UCSD-AML1 (cell line): Measurements from ENCODE around the gene ANKRD63.

ENCODE experiments used
- DNase-seq: peaks from one replicate; lab custom pipeline; 2025; ENCODE audit not compliant: unreplicated experiment; lab: John Stamatoyannopoulos, UW

ANKRD63 gene

DNA sequence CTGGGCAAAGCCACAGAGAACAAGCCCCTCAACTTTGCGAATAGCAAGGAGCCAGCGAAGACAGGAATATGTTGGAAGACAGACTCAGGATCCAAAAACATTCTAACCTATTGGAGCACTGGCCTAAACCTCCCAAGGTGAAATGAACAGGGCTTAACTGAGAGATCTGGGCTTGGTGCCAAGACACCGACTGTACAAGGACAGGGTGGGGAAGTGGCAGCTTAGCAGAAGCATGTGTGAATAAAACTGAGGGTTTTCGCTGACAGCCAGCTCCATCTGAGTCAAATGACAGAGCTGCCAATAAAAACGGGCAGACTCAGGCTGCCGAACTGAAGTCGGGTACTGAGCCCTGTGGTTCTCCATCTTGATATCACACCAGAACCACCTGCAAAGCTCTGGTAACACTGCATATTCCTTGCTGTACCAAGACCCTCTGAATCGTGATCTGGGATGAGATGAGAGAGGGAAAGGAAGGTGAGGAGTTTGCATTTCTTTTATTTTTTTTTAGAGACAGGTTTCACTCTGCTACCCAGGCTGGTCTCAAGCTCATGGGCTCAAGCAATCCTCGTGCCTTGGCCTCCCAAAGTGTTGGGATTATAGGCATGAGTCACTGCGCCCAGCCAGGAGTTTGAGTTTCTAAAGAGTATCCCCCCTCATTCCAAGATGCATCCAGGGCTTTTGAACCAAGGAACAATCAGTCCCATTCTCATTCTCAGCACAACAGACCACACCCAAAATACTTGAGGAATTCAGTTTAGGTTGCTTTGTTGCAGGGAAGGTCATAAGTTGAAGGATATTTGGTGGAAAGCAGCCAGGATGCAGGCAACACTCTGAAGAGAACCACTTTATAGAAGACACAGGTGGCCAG, 30.9 kb upstream of the ANKRD63 start:
- DNase-seq: peak; percentile 55

DNA sequence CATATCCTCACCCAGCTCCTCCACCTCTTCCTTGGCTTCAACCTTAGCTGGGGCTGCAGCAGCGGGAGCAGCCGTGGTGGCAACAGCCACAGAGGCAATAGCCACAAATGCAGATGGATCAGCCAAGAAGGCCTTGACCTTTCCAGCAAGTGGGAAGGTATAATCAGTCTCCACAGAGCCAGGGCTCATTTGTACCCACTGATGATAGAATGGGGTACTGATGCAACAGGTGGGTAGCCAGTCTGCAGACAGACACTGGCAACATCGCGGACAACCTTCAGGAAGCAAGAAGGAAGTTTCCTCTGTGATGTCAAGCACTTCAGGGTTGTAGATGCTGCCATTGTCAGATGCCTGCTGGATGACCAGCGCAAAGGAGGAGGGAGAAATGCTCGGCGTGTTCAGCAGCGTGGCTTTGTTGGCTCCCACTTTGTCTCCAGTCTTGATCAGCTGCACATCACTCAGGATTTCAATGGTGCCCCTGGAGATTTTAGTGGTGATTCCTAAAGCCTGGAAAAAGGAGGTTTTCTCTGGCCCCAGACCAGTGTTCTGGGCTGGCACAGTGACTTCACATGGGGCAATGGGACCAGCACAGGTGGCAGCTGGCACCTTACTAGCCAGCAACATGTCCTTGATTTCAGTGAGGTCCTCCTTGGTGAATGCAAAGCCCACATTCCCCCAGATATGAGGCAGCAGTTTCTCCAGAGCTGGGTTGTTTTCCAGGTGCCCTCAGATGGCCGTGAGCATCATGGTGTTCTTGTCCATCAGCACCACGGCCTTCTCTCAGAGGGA, 29.7 kb upstream of the ANKRD63 start:
- DNase-seq: no peak

- no peak for DNase-seq
Observed at GRCh38 chr15:40310993-40311392, 28.1 kb upstream of the ANKRD63 start.

DNA sequence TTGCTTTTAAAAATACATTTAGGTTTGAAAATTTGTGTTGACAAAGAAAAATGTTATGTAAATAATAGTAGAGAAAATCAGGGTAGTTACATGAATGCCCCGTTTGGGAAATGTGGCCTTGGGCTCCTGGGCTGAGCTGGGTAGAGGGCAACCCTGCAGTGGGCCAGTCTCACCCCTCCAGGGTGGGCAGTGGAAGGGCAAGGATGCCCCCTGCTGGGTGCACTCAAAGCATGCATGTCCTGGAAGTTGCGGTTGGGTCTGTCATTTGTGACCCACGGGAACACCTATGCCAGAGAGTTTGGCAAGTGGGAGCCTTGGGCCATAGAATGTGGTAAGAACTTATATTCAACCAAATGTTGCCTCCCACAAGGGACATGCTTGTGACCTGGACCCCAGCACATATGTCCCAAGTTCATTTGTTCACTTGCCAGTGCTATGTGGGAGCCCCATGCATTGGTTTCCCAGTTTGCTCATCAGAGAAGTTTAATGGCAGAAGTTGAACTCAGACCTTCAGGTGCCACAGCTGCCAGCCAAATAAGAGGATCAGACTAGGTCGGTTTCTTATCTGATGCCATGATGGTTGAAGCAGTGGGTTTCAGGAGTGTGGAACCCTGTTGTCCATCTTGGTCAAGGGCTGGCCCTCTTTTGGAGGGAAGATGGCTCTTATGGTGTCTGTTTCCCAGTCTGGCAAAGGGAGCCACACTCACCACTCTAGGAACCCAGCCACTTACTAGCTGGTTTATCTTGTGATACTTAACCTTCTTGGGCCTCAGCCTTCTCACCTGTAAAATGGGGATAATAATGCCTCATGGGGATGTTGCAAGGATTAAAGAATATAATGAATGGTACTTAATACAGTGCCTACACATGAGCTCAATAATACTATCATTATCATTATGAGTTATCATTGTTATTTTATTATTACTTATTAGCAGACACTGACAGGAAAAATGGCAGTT, 27.4 kb upstream of the ANKRD63 start:
- peak; percentile 81 for DNase-seq

GRCh38 chr15:40309344-40309862, 26.5 kb upstream of the ANKRD63 start:
- DNase-seq: no peak

DNA sequence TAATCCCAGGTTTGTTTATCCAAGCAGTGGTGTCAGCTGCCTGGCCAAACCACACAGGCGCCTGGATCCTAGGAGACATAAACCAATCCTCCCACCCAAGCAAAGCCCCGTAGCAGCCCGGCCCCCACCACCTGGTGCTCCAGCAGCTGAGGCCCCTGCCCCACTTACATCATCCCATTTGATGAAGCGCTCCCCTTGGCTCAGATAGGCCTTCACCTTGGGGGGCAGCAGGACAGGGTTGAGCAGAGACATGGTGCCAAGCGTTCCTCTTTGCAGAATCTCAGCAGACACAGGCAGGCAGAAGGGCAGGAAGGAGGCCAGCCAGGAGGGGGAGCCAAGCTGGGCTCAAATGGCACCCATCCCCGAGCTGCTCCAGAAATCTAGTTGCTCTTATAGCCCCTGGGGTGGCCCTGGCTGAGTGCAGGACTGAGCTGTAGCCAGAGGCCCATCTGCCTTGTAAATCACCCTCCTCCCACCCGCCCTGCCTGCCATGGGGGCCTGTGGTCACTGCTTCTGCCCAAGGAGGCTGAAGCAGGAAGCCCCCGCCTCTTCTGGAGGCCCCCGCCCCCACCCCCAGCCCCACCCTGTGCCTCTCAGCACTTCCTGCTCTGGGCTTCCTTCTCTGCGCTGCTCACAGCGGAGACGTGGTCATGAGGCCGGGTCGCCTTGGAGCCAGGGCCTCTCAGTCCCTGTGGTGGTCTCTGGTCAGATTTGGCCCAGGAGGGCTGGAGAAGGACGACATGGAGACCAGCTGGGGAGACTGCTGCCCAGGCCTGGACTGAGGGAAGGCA, 24.8 kb upstream of the ANKRD63 start, which contains the start of gene PLCB2:
TSS of gene PLCB2 (minus strand) at position 515 of the 791 bp plus-strand sequence. CDS start at position 252, 263 bp downstream.
- DNase-seq: peak; percentile 87

DNA sequence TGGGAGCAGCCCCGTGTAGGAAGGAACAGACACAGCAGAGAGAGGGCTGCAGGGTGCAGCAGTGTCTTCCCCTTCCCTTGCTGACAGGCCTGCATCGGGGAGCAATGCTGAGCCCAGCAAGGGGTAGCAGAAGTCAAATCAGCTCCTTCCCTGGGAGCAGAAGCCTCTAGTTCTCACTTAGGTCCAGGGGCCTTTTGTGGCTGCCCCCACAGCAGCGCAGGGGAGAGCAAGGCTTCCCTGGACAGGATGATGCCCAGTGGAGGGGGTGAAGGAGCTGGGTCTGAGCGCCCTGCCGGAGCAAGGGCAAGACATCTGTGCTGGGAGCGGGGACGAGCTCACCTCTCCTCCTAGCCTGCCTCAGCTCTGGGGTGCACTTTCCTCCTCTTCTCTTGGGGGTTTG, 24.0 kb upstream of the ANKRD63 start:
- no peak for DNase-seq

- peak; percentile 47 for DNase-seq
Observed at GRCh38 chr15:40306371-40306770, 23.5 kb upstream of the ANKRD63 start.

DNA sequence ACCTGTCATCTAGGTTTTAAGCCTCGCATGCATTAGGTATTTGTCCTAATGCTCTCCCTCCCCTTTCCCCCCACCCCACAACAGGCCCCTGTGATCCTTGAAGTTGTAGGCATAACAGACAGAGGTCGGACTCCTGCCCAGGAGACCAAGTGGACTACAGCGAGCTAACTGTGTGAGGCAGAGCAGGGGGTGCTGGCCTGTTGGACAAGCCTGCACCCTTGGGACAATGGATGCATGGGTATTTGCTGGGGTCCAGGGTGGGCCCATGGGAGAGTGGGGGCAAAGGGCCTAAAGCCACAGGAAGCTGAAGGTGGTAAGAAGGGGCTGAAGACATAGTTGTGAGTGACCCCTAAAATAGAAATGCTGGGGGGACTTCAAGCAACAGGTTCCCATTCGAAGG, 22.4 kb upstream of the ANKRD63 start:
- no peak for DNase-seq

DNA sequence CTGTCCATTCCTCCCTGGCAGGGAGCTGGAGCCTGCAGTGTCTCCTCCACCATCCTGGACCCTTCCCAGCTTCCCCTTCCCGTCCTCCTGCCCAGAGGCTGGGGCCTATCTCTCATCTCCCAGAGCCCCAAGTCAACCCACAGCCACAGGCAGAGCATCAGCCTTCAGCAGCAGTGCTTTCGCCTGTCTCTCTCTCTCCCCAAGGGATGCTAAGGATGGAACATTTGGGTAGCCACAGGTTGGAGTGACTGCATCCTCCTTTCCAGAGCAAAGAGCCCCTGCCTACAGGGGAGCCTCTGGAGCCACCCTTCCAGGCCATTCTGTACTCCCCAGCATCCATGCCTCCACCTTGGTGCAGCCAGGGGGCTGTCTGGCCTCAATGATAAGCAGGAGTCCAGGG, 20.7 kb upstream of the ANKRD63 start:
- DNase-seq: no peak

- no peak for DNase-seq
Observed at GRCh38 chr15:40302981-40303380, 20.1 kb upstream of the ANKRD63 start.

GRCh38 chr15:40302288-40302886, 19.5 kb upstream of the ANKRD63 start:
- no peak for DNase-seq

- DNase-seq: no peak
Observed at GRCh38 chr15:40301467-40302179, 18.8 kb upstream of the ANKRD63 start.

DNA sequence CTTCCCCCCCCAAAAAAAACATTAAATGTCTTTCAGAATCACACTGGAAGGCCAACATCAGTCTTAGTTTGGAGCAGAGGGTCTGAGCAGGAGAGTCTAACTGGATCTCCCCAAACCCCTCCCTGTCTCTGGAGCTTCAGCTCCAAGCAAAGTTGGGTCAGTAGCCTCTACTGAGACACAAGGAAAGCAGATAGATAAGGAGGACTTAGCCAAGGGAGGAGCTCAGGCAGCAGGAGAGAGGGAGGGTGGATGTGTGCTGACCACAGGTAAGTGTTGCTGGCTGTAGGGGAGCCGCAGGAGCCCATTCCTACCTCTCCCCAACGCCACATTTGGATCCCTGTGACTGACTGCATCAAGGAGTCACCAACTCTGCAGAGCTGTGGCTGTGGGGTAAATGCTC, 17.9 kb upstream of the ANKRD63 start:
- DNase-seq: no peak

DNA sequence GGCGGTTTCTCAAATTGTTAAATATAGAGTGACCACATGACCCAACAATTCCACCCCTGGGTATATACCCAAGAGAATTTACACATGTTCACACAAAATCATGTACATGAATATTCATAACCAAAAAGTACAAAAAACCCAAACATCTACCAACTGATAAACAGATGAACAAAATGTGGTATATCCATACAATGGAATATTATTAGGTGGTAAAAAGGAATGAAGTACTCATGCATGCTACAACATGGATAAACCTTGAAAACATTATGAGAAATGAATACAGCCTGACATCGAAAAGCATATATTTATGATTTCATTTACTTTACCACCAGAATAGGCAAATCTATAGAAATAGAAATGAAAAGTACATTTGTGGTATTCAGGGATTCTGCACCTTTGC, 17.5 kb upstream of the ANKRD63 start:
- no peak for DNase-seq

- no peak for DNase-seq
Observed at GRCh38 chr15:40298216-40298935, 15.5 kb upstream of the ANKRD63 start.

DNA sequence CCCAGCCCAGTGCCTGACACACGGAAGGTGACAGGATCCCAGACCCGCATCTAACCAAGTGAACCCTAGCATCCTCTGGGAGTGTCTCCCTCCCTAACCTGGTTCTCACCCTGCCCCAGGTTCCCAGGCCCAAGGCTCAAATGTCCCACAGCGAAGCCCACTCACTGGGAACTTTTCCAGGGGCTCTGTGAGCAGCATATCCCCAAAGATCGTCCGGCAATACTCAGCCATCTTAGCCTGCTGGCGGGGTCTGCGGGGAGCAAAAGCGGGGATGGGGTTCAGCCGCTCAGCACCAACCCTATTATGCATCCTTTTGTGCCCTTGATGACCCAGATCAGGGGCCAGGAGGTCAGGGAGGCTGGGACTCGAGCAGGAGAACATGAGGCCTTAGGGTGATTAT, 14.5 kb upstream of the ANKRD63 start:
- DNase-seq: no peak

GRCh38 chr15:40296561-40297230, 13.8 kb upstream of the ANKRD63 start:
- DNase-seq: no peak
